ENCODE measurements around the gene PRDM15. TPM values are rescaled to one million over a fixed set of nuclear protein-coding genes. Genes with fewer than 3 reads are reported as not detected.

The PRDM15 gene
- total RNA-seq, 6 experiments from 2014 or later: 3.4 to 4.9 (median 4.0) TPM

- H3K27me3 Mint-ChIP-seq (ENCODE audit: insufficient read depth): no peaks in the 10 kb centered on the region; the same call in 1 of the 2 replicates
- H3K36me3 Mint-ChIP-seq (ENCODE audit: low read depth): peaks cover 12% of the 10 kb centered on the region
- no peak for DNase-seq
- TF ChIP-seq CTCF (IDR thresholded peaks at IDR 0.05): no peak
- no peak overlapping the region for H3K27ac Mint-ChIP-seq
- 0 out of 2 replicates have a peak, but pooled peaks cover 4% of the 10 kb centered on the region for H3K4me1 Mint-ChIP-seq (ENCODE audit: low read depth)
- H3K9me3 Mint-ChIP-seq: no peaks in the 10 kb centered on the region
- no peak overlapping the region for H3K4me3 Mint-ChIP-seq
These were observed 32.6 kb downstream of the PRDM15 start for GRCh38 chr21:41846536-41846935.

- Mint-ChIP-seq H3K27me3 (ENCODE audit: insufficient read depth) (no peaks in the 10 kb centered on the region), H3K36me3 (ENCODE audit: low read depth) (peaks cover 17% of the 10 kb centered on the region), H3K4me1 (ENCODE audit: low read depth) (0 out of 2 replicates have a peak, but pooled peaks cover 4% of the 10 kb centered on the region), H3K27ac (no peak overlapping the region), H3K4me3 (no peak overlapping the region), H3K9me3 (peaks cover 3% of the 10 kb centered on the region)
- TF ChIP-seq CTCF (IDR thresholded peaks at IDR 0.05): no peak
- DNase-seq: no peak
These were observed 33.2 kb downstream of the PRDM15 start for GRCh38 chr21:41846033-41846317.

GRCh38 chr21:41845310-41846032 is 33.7 kb downstream of the PRDM15 start:
- H3K27me3 Mint-ChIP-seq (ENCODE audit: insufficient read depth): no peaks in the 10 kb centered on the region

GRCh38 chr21:41843584-41843983 is 35.6 kb downstream of the PRDM15 start:
- H3K4me1 Mint-ChIP-seq (ENCODE audit: low read depth): 0 out of 2 replicates have a peak, but pooled peaks cover 4% of the 10 kb centered on the region
- H3K27me3 Mint-ChIP-seq (ENCODE audit: insufficient read depth): no peaks in the 10 kb centered on the region
- H3K4me3 Mint-ChIP-seq: no peak overlapping the region
- no peak overlapping the region for H3K27ac Mint-ChIP-seq
- TF ChIP-seq CTCF (IDR thresholded peaks at IDR 0.05): no peak
- H3K36me3 Mint-ChIP-seq (ENCODE audit: low read depth): peaks cover 20% of the 10 kb centered on the region
- peaks cover 8% of the 10 kb centered on the region for H3K9me3 Mint-ChIP-seq
- no peak for DNase-seq

More at GRCh38 chr21:41845310-41846032, 33.7 kb downstream of the PRDM15 start:
- no peak overlapping the region for H3K4me3 Mint-ChIP-seq
- H3K36me3 Mint-ChIP-seq (ENCODE audit: low read depth): peaks cover 18% of the 10 kb centered on the region
- 0 out of 2 replicates have a peak, but pooled peaks cover 4% of the 10 kb centered on the region for H3K4me1 Mint-ChIP-seq (ENCODE audit: low read depth)
- TF ChIP-seq CTCF (IDR thresholded peaks at IDR 0.05): no peak
- no peak overlapping the region for H3K27ac Mint-ChIP-seq
- peaks cover 8% of the 10 kb centered on the region for H3K9me3 Mint-ChIP-seq
- no peak for DNase-seq

- Mint-ChIP-seq H3K4me1 (ENCODE audit: low read depth) (0 out of 2 replicates have a peak, but pooled peaks cover 4% of the 10 kb centered on the region), H3K27ac (no peak overlapping the region), H3K9me3 (peaks cover 8% of the 10 kb centered on the region), H3K27me3 (ENCODE audit: insufficient read depth) (no peaks in the 10 kb centered on the region; the same call in 1 of the 2 replicates), H3K4me3 (no peak overlapping the region), H3K36me3 (ENCODE audit: low read depth) (peaks cover 20% of the 10 kb centered on the region)
- no peak for DNase-seq
- TF ChIP-seq CTCF (IDR thresholded peaks at IDR 0.05): no peak
These were observed 38.3 kb downstream of the PRDM15 start for GRCh38 chr21:41840880-41841279.

Measured in HFFc6 (cell line).